ENCODE results near the gene PLCB1.

The PLCB1 gene

DNA sequence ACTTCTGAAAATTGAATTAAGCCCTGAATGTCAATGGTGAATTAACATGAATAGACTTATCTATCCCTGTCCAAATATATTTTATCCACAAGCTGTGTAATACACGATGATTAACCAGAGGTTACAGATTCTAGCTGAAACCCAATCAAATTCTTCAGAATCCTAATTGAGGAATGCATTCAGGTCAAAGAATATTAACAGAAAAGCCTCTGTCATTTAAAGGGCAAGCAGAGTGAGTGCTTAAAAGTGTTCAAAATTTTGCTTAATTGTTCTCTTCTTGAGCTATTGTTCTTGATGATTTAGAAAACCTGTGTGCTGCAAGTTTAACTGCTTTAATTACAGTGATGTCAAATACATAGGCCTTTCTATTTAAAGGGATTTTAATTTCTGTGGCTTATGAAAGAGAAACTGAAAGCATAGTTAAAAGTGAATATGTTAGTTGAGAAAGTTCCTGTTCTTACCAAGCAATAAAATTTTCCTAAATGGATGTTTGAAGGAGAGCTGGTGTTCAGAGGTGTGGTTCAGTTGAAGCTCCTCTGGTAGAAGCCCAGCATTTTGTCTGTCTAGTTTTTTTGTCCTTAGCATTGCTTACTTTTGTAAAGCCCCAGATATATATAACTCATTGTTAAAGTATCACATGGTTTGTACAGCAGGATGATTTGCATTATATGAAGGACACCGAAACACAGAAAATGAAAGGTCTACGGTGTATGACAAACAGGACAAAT is 470.5 kb downstream of the PLCB1 start:
- in situ Hi-C loops (cut with HindIII; ENCODE audit: low sequenced_read_pairs): no loop called here
- TF ChIP-seq, protein P1, sequence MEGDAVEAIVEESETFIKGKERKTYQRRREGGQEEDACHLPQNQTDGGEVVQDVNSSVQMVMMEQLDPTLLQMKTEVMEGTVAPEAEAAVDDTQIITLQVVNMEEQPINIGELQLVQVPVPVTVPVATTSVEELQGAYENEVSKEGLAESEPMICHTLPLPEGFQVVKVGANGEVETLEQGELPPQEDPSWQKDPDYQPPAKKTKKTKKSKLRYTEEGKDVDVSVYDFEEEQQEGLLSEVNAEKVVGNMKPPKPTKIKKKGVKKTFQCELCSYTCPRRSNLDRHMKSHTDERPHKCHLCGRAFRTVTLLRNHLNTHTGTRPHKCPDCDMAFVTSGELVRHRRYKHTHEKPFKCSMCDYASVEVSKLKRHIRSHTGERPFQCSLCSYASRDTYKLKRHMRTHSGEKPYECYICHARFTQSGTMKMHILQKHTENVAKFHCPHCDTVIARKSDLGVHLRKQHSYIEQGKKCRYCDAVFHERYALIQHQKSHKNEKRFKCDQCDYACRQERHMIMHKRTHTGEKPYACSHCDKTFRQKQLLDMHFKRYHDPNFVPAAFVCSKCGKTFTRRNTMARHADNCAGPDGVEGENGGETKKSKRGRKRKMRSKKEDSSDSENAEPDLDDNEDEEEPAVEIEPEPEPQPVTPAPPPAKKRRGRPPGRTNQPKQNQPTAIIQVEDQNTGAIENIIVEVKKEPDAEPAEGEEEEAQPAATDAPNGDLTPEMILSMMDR (IDR thresholded peaks at IDR 0.05; ENCODE audit: low read depth, low read length, missing control alignments): no peak
- no peak overlapping the region for H3K4me3 ChIP-seq (ENCODE audit: low read depth, low read length)
- no peak for DNase-seq (ENCODE audit: low read depth)

DNA sequence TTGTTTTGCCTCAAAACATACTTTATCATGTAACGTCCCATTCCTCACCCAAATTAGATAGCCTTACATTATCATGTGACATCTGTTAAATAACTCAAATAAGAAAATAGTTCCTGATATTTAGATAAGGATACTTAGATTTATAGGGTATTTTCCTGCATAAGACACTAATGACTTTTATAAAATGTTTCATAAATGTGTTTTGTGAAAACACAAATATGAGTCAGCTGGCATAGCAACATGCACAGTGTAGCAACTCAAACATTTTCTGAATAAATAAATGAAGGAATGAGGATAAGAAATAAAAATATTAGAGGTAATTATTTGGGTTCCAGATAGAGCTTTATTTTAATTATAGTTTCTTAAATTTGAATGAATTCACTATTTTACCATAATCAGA is 476.4 kb downstream of the PLCB1 start:
- no peak for DNase-seq (ENCODE audit: low read depth)
- TF ChIP-seq, protein P1 (IDR thresholded peaks at IDR 0.05; ENCODE audit: low read depth, low read length, missing control alignments): no peak
- in situ Hi-C loops (cut with HindIII; ENCODE audit: low sequenced_read_pairs): no loop called here
- no peak overlapping the region for H3K4me3 ChIP-seq (ENCODE audit: low read depth, low read length)

DNA sequence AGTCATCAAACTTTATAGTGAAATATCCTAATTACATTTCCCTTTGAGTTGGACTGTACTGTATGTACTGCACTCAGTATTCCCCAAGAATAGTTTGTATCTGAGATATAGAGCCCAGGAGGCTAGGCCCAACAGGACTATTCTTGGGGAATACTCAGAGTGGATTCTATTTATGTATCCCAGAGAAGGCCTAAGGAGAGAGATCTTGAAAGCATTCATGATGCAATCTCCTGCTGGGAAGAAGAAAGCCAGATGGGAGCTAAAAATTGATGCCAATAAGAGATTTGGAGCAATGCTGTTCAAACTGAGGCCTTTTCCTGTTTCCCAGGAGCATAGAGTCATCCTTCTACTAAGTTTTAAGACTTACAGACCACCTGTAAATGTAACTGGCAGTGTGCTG is 484.7 kb downstream of the PLCB1 start:
- in situ Hi-C loops (cut with HindIII; ENCODE audit: low sequenced_read_pairs): no loop called here
- no peak for DNase-seq (ENCODE audit: low read depth)
- TF ChIP-seq, protein P1 (IDR thresholded peaks at IDR 0.05; ENCODE audit: low read depth, low read length, missing control alignments): no peak

DNA sequence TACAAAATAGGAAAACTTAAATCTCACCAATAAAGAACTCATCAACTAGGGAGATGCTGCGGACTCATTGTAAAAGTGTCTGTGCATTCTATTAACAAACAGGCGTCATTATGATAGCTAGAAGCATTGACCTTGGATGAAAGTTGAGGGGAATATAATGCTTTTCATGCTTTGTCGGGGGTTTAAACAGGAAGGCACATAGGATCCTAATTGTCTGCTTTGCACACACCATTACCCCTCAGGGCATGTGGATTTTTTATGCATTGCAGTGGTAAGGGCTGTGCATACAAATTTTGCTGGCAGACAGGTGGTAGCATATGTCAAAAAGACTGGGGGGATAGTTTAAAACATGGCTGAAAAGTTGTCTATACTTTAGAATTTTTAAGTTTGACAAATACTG is 488.9 kb downstream of the PLCB1 start:
- no peak overlapping the region for H3K4me3 ChIP-seq (ENCODE audit: low read depth, low read length)
- in situ Hi-C loops (cut with HindIII; ENCODE audit: low sequenced_read_pairs): no loop called here
- no peak for DNase-seq (ENCODE audit: low read depth)
- TF ChIP-seq, protein P1 (IDR thresholded peaks at IDR 0.05; ENCODE audit: low read depth, low read length, missing control alignments): no peak

More for the DNA sequence above, 484.7 kb downstream of the PLCB1 start:
- no peak overlapping the region for H3K4me3 ChIP-seq (ENCODE audit: low read depth, low read length)

DNA sequence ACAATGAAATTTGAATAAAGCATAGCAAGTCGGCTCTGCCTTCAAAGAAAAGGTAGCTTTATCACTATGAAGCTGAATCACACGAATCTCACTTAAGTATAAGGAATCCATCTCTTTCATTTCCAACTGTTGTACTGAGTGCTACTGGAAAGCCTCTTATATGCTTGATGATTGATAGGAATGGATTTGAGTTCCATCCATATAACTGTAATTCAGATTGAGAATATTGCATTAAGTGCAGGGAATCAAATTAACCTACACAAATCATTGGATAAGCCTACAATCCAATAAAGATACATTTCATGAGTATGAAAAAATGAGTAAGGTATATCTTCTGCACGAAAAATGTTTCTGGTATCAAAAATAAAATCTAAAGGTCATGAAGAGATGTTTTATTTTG is 492.0 kb downstream of the PLCB1 start:
- TF ChIP-seq, protein P1 (IDR thresholded peaks at IDR 0.05; ENCODE audit: low read depth, low read length, missing control alignments): no peak
- in situ Hi-C loops (cut with HindIII; ENCODE audit: low sequenced_read_pairs): no loop called here
- DNase-seq (ENCODE audit: low read depth): no peak
- no peak overlapping the region for H3K4me3 ChIP-seq (ENCODE audit: low read depth, low read length)

DNA sequence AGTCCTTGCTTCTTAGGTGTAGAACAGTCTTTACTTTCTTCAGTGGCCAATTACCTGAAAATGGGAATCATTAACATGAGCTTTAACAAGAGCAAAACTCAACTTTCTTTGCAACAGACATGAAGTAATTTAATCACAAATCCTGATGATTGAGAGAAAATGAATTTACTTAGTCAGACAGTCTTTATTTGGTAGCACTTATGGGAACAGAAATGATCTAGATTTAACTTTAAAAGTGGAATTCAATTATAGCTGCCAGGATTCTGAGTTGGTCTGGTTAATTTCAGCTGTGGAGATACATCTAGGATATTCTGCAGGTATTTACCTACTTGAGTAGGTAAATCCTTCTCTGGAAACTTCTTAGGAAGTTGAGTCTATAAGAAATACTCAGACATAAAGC is 492.6 kb downstream of the PLCB1 start:
- no peak for DNase-seq (ENCODE audit: low read depth)
- in situ Hi-C loops (cut with HindIII; ENCODE audit: low sequenced_read_pairs): no loop called here

More for the DNA sequence above, 492.6 kb downstream of the PLCB1 start:
- no peak overlapping the region for H3K4me3 ChIP-seq (ENCODE audit: low read depth, low read length)
- TF ChIP-seq, protein P1 (IDR thresholded peaks at IDR 0.05; ENCODE audit: low read depth, low read length, missing control alignments): no peak
